HG03378 (cell line): ENCODE measurements around the gene MYH9.

Source experiments
- ATAC-seq: cut with Tn5 transposase; IDR thresholded peaks from one replicate; pipeline ENCODE4 v1.9.1; 2021; ENCODE audit warnings: mild to moderate bottlenecking, moderate library complexity; ENCODE audit not compliant: unreplicated experiment

MYH9 gene

GRCh38 chr22:36332623-36333332 lies 55.0 kb downstream of the MYH9 start:
- no peak for ATAC-seq

GRCh38 chr22:36331912-36332622 lies 55.7 kb downstream of the MYH9 start:
- ATAC-seq, result no peak

GRCh38 chr22:36331306-36331911 lies 56.4 kb downstream of the MYH9 start:
- peak; percentile 50 for ATAC-seq

GRCh38 chr22:36330655-36331305 lies 57.0 kb downstream of the MYH9 start:
- no peak for ATAC-seq

GRCh38 chr22:36330127-36330526 lies 57.6 kb downstream of the MYH9 start:
- ATAC-seq, result no peak

GRCh38 chr22:36329254-36330078 lies 58.3 kb downstream of the MYH9 start:
- ATAC-seq, result no peak

GRCh38 chr22:36328635-36329253 lies 59.0 kb downstream of the MYH9 start:
- no peak for ATAC-seq

GRCh38 chr22:36327922-36328551 lies 59.7 kb downstream of the MYH9 start:
- ATAC-seq, result no peak

GRCh38 chr22:36326178-36327161 lies 61.3 kb downstream of the MYH9 start:
- no peak for ATAC-seq

- ATAC-seq, result no peak
Observed at GRCh38 chr22:36325154-36326031, 62.4 kb downstream of the MYH9 start.

GRCh38 chr22:36324414-36324813 lies 63.4 kb downstream of the MYH9 start:
- ATAC-seq, result no peak

GRCh38 chr22:36323855-36324331 lies 63.9 kb downstream of the MYH9 start:
- no peak for ATAC-seq

GRCh38 chr22:36323182-36323854 lies 64.4 kb downstream of the MYH9 start:
- ATAC-seq, result no peak

GRCh38 chr22:36322602-36322915 lies 65.2 kb downstream of the MYH9 start:
- ATAC-seq, result no peak

- no peak for ATAC-seq
Observed at GRCh38 chr22:36321797-36322601, 65.8 kb downstream of the MYH9 start.

- ATAC-seq, result no peak
Observed at GRCh38 chr22:36320553-36320952, 67.2 kb downstream of the MYH9 start.
